ENCODE data around the gene HMCN1. TPM values are rescaled to one million over a fixed set of nuclear protein-coding genes. Genes with fewer than 3 reads are reported as not detected.
A peak's percentile ranks its signal among the peaks of the same experiment; 100 is the strongest.
"Not testable (repeated sequence)": the region's sequence is repeated elsewhere in the genome, so short reads cannot be mapped to it uniquely, and the experiment has no call there.

The HMCN1 gene
- total RNA-seq, 1 experiment from 2014 or later: 0.44 TPM

- no peak for DNase-seq (ENCODE audit: low read depth)
- in situ Hi-C loops (cut with HindIII; ENCODE audit: low pct_unique_long_range_greater_than_20kb, low sequenced_read_pairs): no loop called here
Observed at GRCh38 chr1:186129758-186130157, 395.6 kb downstream of the HMCN1 start.

- in situ Hi-C loops (cut with HindIII; ENCODE audit: low pct_unique_long_range_greater_than_20kb, low sequenced_read_pairs): no loop called here
- no peak for DNase-seq (ENCODE audit: low read depth)
Observed at GRCh38 chr1:186139115-186139514, 404.9 kb downstream of the HMCN1 start.

GRCh38 chr1:186139701-186140100 is 405.5 kb downstream of the HMCN1 start:
- no peak for DNase-seq (ENCODE audit: low read depth)

GRCh38 chr1:186142159-186142558 is 408.0 kb downstream of the HMCN1 start:
- no peak for DNase-seq (ENCODE audit: low read depth)
- in situ Hi-C loops (cut with HindIII; ENCODE audit: low pct_unique_long_range_greater_than_20kb, low sequenced_read_pairs): no loop called here

More at GRCh38 chr1:186139701-186140100, 405.5 kb downstream of the HMCN1 start:
- in situ Hi-C loops (cut with HindIII; ENCODE audit: low pct_unique_long_range_greater_than_20kb, low sequenced_read_pairs): no loop called here

- in situ Hi-C loops (cut with HindIII; ENCODE audit: low pct_unique_long_range_greater_than_20kb, low sequenced_read_pairs): no loop called here
- no peak for DNase-seq (ENCODE audit: low read depth)
Observed at GRCh38 chr1:186142916-186143315, 408.7 kb downstream of the HMCN1 start.

- no peak for DNase-seq (ENCODE audit: low read depth)
- in situ Hi-C loops (cut with HindIII; ENCODE audit: low pct_unique_long_range_greater_than_20kb, low sequenced_read_pairs): no loop called here
Observed at GRCh38 chr1:186143481-186143880, 409.3 kb downstream of the HMCN1 start.

GRCh38 chr1:186144505-186144904 is 410.3 kb downstream of the HMCN1 start:
- no peak for DNase-seq (ENCODE audit: low read depth)
- in situ Hi-C loops (cut with HindIII; ENCODE audit: low pct_unique_long_range_greater_than_20kb, low sequenced_read_pairs): no loop called here

GRCh38 chr1:186146974-186147373 is 412.8 kb downstream of the HMCN1 start:
- no peak for DNase-seq (ENCODE audit: low read depth)
- in situ Hi-C loops (cut with HindIII; ENCODE audit: low pct_unique_long_range_greater_than_20kb, low sequenced_read_pairs): no loop called here

GRCh38 chr1:186149591-186149990 is 415.4 kb downstream of the HMCN1 start:
- DNase-seq (ENCODE audit: low read depth): no peak
- in situ Hi-C loops (cut with HindIII; ENCODE audit: low pct_unique_long_range_greater_than_20kb, low sequenced_read_pairs): no loop called here

- DNase-seq (ENCODE audit: low read depth): no peak
- in situ Hi-C loops (cut with HindIII; ENCODE audit: low pct_unique_long_range_greater_than_20kb, low sequenced_read_pairs): no loop called here
Observed at GRCh38 chr1:186152227-186152619, 418.0 kb downstream of the HMCN1 start.

GRCh38 chr1:186152620-186153239 is 418.5 kb downstream of the HMCN1 start:
- peak; percentile 52 for DNase-seq (ENCODE audit: low read depth)
- in situ Hi-C loops (cut with HindIII; ENCODE audit: low pct_unique_long_range_greater_than_20kb, low sequenced_read_pairs): no loop called here

- no peak for DNase-seq (ENCODE audit: low read depth)
- in situ Hi-C loops (cut with HindIII; ENCODE audit: low pct_unique_long_range_greater_than_20kb, low sequenced_read_pairs): no loop called here
Observed at GRCh38 chr1:186154651-186155050, 420.5 kb downstream of the HMCN1 start.

GRCh38 chr1:186155594-186155993 is 421.4 kb downstream of the HMCN1 start:
- DNase-seq (ENCODE audit: low read depth): peak; percentile 40
- in situ Hi-C loops (cut with HindIII; ENCODE audit: low pct_unique_long_range_greater_than_20kb, low sequenced_read_pairs): no loop called here

GRCh38 chr1:186162895-186163294 is 428.7 kb downstream of the HMCN1 start:
- in situ Hi-C loops (cut with HindIII; ENCODE audit: low pct_unique_long_range_greater_than_20kb, low sequenced_read_pairs); DNase-seq (ENCODE audit: low read depth): not testable (repeated sequence)

GRCh38 chr1:186164773-186165172 is 430.6 kb downstream of the HMCN1 start:
- in situ Hi-C loops (cut with HindIII; ENCODE audit: low pct_unique_long_range_greater_than_20kb, low sequenced_read_pairs): no loop called here

GRCh38 chr1:186165303-186165702 is 431.1 kb downstream of the HMCN1 start:
- in situ Hi-C loops (cut with HindIII; ENCODE audit: low pct_unique_long_range_greater_than_20kb, low sequenced_read_pairs): no loop called here
- no peak for DNase-seq (ENCODE audit: low read depth)

More at GRCh38 chr1:186164773-186165172, 430.6 kb downstream of the HMCN1 start:
- no peak for DNase-seq (ENCODE audit: low read depth)

GRCh38 chr1:186167096-186167668 is 433.0 kb downstream of the HMCN1 start:
- in situ Hi-C loops (cut with HindIII; ENCODE audit: low pct_unique_long_range_greater_than_20kb, low sequenced_read_pairs): no loop called here
- DNase-seq (ENCODE audit: low read depth): no peak

GRCh38 chr1:186175588-186175987 is 441.4 kb downstream of the HMCN1 start:
- DNase-seq (ENCODE audit: low read depth): no peak
- in situ Hi-C loops (cut with HindIII; ENCODE audit: low pct_unique_long_range_greater_than_20kb, low sequenced_read_pairs): no loop called here

GRCh38 chr1:186178426-186179043 is 444.3 kb downstream of the HMCN1 start:
- DNase-seq (ENCODE audit: low read depth): no peak
- in situ Hi-C loops (cut with HindIII; ENCODE audit: low pct_unique_long_range_greater_than_20kb, low sequenced_read_pairs): no loop called here

- in situ Hi-C loops (cut with HindIII; ENCODE audit: low pct_unique_long_range_greater_than_20kb, low sequenced_read_pairs): no loop called here
- no peak for DNase-seq (ENCODE audit: low read depth)
Observed at GRCh38 chr1:186179231-186179630, 445.0 kb downstream of the HMCN1 start.

Data from Caki2 (cell line).